SK-N-SH (cell line): ENCODE results near the gene KRT16. TPM values are rescaled to one million over a fixed set of nuclear protein-coding genes. Genes with fewer than 3 reads are reported as not detected.
A peak's percentile ranks its signal among the peaks of the same experiment; 100 is the strongest.

ENCODE experiments used
- CTCF ChIA-PET: fragments of 300-600, 350-600 bp; formaldehyde crosslinking; extraction: SDS; loops from one replicate; lab custom pipeline; 2021; lab: Yijun Ruan, JAX
- POLR2A ChIA-PET: fragments of 350-600 bp; sonication (Branson Sonifier 250); formaldehyde crosslinking; extraction: SDS; loops from one replicate; lab custom pipeline; 2020; ENCODE audit warnings: antibody characterized with exemption, inconsistent platforms; lab: Yijun Ruan, JAX
- DNase-seq: peaks from one replicate; pipeline ENCODE4 v3.0.0; 2012
- H2AFZ ChIP-seq: fragments of 200-600 bp; sonication (generic); 2 replicates; pipeline ENCODE4 v1.8.1; 2016; ENCODE audit warnings: antibody characterized with exemption, mild to moderate bottlenecking, low read depth
- H3F3A ChIP-seq: fragments of 200-600 bp; sonication (generic); replicated peaks from 2 replicates; pipeline ENCODE3; 2016; ENCODE audit warnings: antibody characterized with exemption, mild to moderate bottlenecking; ENCODE audit not compliant: insufficient read depth
- H3K27ac ChIP-seq, 2 experiments: fragments of 200-500 bp in 1 of 2; fragments of 200-600 bp in 1 of 2; sonication (Bioruptor generic) in 1 of 2; sonication (generic), shearing (Covaris generic) in 1 of 2; 2 replicates each; pipeline versions ENCODE4 v1.5.1 to v1.6.1; 2014 to 2016; ENCODE audit warnings: low read depth in 2 of 2, inconsistent platforms in 1 of 2, low read length in 1 of 2, mild to moderate bottlenecking in 1 of 2, mixed read lengths in 1 of 2
- H3K27me3 ChIP-seq: fragments of 200-600 bp; sonication (generic), shearing (Covaris generic); 2 replicates; pipeline ENCODE4 v1.6.1; 2016; ENCODE audit warnings: mixed run types; ENCODE audit not compliant: insufficient read depth
- H3K36me3 ChIP-seq, 2 experiments: fragments of 200-500 bp in 1 of 2; fragments of 200-600 bp in 1 of 2; sonication (Bioruptor generic) in 1 of 2; sonication (generic) in 1 of 2; replicated peaks in 1 of 2; 2 replicates each; pipeline versions ENCODE3 to v1.5.1; 2014 to 2016; ENCODE audit warnings: low read length in 1 of 2, mild to moderate bottlenecking in 1 of 2; ENCODE audit not compliant: insufficient read depth in 2 of 2, control insufficient read depth in 1 of 2
- H3K4me1 ChIP-seq, 2 experiments: fragments of 200-500 bp in 1 of 2; fragments of 200-600 bp in 1 of 2; sonication (Bioruptor generic) in 1 of 2; sonication (generic), shearing (Covaris generic) in 1 of 2; 2 replicates each; pipeline versions ENCODE4 v1.5.1 to v1.6.1; 2014 to 2016; ENCODE audit warnings: low read depth in 1 of 2, low read length in 1 of 2, mixed run types in 1 of 2; ENCODE audit not compliant: insufficient read depth in 2 of 2, control insufficient read depth in 1 of 2
- H3K4me2 ChIP-seq: fragments of 200-600 bp; sonication (generic), shearing (Covaris generic); 2 replicates; pipeline ENCODE4 v1.6.1; 2017; ENCODE audit warnings: mixed run types
- H3K4me3 ChIP-seq, 2 experiments: fragments of 200-500 bp in 1 of 2; fragments of 200-600 bp in 1 of 2; sonication (Bioruptor generic) in 1 of 2; sonication (generic), shearing (Covaris generic) in 1 of 2; 2 replicates each; pipeline versions ENCODE4 v1.5.1 to v1.8.1; 2014 to 2016; ENCODE audit warnings: low read depth in 2 of 2, inconsistent platforms in 1 of 2, low read length in 1 of 2, mild to moderate bottlenecking in 1 of 2, mixed read lengths in 1 of 2, moderate library complexity in 1 of 2
- H3K79me2 ChIP-seq: fragments of 200-600 bp; sonication (generic); 2 replicates; pipeline ENCODE4 v1.8.1; 2017; ENCODE audit warnings: mild to moderate bottlenecking; ENCODE audit not compliant: insufficient read depth
- H3K9ac ChIP-seq: fragments of 200-600 bp; sonication (generic); 2 replicates; pipeline ENCODE4 v1.6.1; 2017; ENCODE audit warnings: mixed run types
- H3K9me2 ChIP-seq: fragments of 200-600 bp; sonication (generic); 2 replicates; pipeline ENCODE4 v1.6.1; 2017; ENCODE audit warnings: mixed run types
- H3K9me3 ChIP-seq: fragments of 200-600 bp; sonication (generic); 2 replicates; pipeline ENCODE4 v1.6.1; 2017; ENCODE audit warnings: mixed run types, mild to moderate bottlenecking, moderate library complexity
- H4K20me1 ChIP-seq: fragments of 200-600 bp; sonication (generic); 2 replicates; pipeline ENCODE4 v1.6.1; 2017; ENCODE audit warnings: mild to moderate bottlenecking, mixed run types; ENCODE audit not compliant: insufficient read depth
- CHD2 ChIP-seq: fragments of 150-350 bp; IDR thresholded peaks from 2 replicates; pipeline ENCODE4 v1.6.1; 2018; ENCODE audit warnings: low read length; ENCODE audit not compliant: partially characterized antibody
- ELF1 ChIP-seq: IDR thresholded peaks from 2 replicates; pipeline ENCODE4 v1.4.0; 2012
- EP300 ChIP-seq, 2 experiments: IDR thresholded peaks; 2 replicates each; pipeline versions ENCODE4 v1.4.0 to v1.6.1; 2012; ENCODE audit warnings: borderline replicate concordance in 1 of 2, low read depth in 1 of 2, low read length in 1 of 2
- FOXM1 ChIP-seq: IDR thresholded peaks from 2 replicates; pipeline ENCODE4 v1.4.0; 2012; ENCODE audit warnings: low read depth, mild to moderate bottlenecking
- GATA2 ChIP-seq: sonication (generic); formaldehyde crosslinking; IDR thresholded peaks from 2 replicates; pipeline ENCODE4 v1.5.0; 2020; ENCODE audit warnings: mild to moderate bottlenecking, missing genetic modification reagents
- IRF3 ChIP-seq: fragments of 150-350 bp; IDR thresholded peaks from 2 replicates; pipeline ENCODE4 v1.6.1; 2016; ENCODE audit warnings: mild to moderate bottlenecking, low read depth, low read length
- MAX ChIP-seq: IDR thresholded peaks from 2 replicates; pipeline ENCODE4 v1.4.0; 2012; ENCODE audit warnings: low read depth
- MEF2A ChIP-seq: IDR thresholded peaks from 2 replicates; pipeline ENCODE4 v1.4.0; 2012; ENCODE audit warnings: low read depth, borderline replicate concordance
- MXI1 ChIP-seq: IDR thresholded peaks from 2 replicates; pipeline ENCODE4 v1.6.1; 2012; ENCODE audit warnings: mild to moderate bottlenecking, low read depth, low read length, improper control_type of control experiment
- PBX3 ChIP-seq: IDR thresholded peaks from 2 replicates; pipeline ENCODE4; 2012
- RAD21 ChIP-seq: IDR thresholded peaks from 2 replicates; pipeline ENCODE4 v1.6.1; 2012; ENCODE audit warnings: mild to moderate bottlenecking, low read length
- RCOR1 ChIP-seq: fragments of 150-350 bp; IDR thresholded peaks from 2 replicates; pipeline ENCODE4 v1.6.1; 2017; ENCODE audit warnings: antibody characterized with exemption, low read length
- REST ChIP-seq: IDR thresholded peaks from 2 replicates; pipeline ENCODE4 v1.6.1; 2012; ENCODE audit warnings: mild to moderate bottlenecking, low read depth, low read length, moderate library complexity
- RFX5 ChIP-seq: IDR thresholded peaks from 2 replicates; pipeline ENCODE4 v1.6.1; 2012; ENCODE audit warnings: mild to moderate bottlenecking, improper control_type of control experiment, low read length
- RXRA ChIP-seq: IDR thresholded peaks from 2 replicates; pipeline ENCODE4 v1.4.0; 2012; ENCODE audit warnings: low read depth, mild to moderate bottlenecking, borderline replicate concordance
- SIN3A ChIP-seq: IDR thresholded peaks from 2 replicates; pipeline ENCODE4 v1.6.1; 2012; ENCODE audit warnings: low read depth, mild to moderate bottlenecking, low read length, moderate library complexity, borderline replicate concordance
- SMC3 ChIP-seq: IDR thresholded peaks from 2 replicates; pipeline ENCODE4 v1.6.1; 2012; ENCODE audit warnings: low read depth, low read length, improper control_type of control experiment
- TAF1 ChIP-seq: IDR thresholded peaks from 2 replicates; pipeline ENCODE4 v1.6.1; 2012; ENCODE audit warnings: low read depth, mild to moderate bottlenecking, low read length, moderate library complexity, borderline replicate concordance
- USF1 ChIP-seq: IDR thresholded peaks from 2 replicates; pipeline ENCODE4 v1.4.0; 2012; ENCODE audit warnings: low read depth, borderline replicate concordance
- USF2 ChIP-seq: fragments of 150-350 bp; IDR thresholded peaks from 2 replicates; pipeline ENCODE4 v1.6.1; 2017; ENCODE audit warnings: antibody characterized with exemption, low read length, low read depth, borderline replicate concordance
- YY1 ChIP-seq: IDR thresholded peaks from 2 replicates; pipeline ENCODE4 v1.4.0; 2012; ENCODE audit warnings: low read depth, mild to moderate bottlenecking
- ZBTB33 ChIP-seq: IDR thresholded peaks from 2 replicates; pipeline ENCODE4 v1.4.0; 2012; ENCODE audit warnings: low read depth, borderline replicate concordance
- WGBS: methylation state at CpG from one replicate; pipeline ENCODE4 v1.1.6; 2017; ENCODE audit warnings: low lambda C conversion rate; 5-methylcytosine and 5-hydroxymethylcytosine counted together
- polyA plus RNA-seq, 3 experiments: library from polyadenylated mRNA; depleted of rRNA; stranded (reverse); fragments of >200 nt; gene quantifications; 2 replicates each; pipeline ENCODE4 v1.2.3, GENCODE V29; 2012

The KRT16 gene
- polyA plus RNA-seq, 1 of the 3 experiments (the other 2 are of a cell fraction), result not detected

GRCh38 chr17:41579484-41580243, 32.9 kb downstream of the KRT16 start:
- Histone ChIP-seq H3K4me1 (peaks cover 0 to 3% of the 10 kb centered on the region in 2 experiments; a peak in 1 of 4 replicates), H3K4me2 (no peak overlapping the region), H3K4me3 (no peak overlapping the region), H4K20me1 (no peaks in the 10 kb centered on the region), H3K9me2 (no peaks in the 10 kb centered on the region), H3K9ac (no peak overlapping the region), H3K27ac (no peak overlapping the region), H3K36me3 (no peaks in the 10 kb centered on the region), H3K27me3 (no peaks in the 10 kb centered on the region; the same call in 1 of the 2 replicates), H3K79me2 (no peaks in the 10 kb centered on the region), H3F3A (no peaks in the 10 kb centered on the region), H2AFZ (no peak overlapping the region), H3K9me3 (no peaks in the 10 kb centered on the region)
- DNase-seq, result peak; percentile 90
- ChIA-PET POLR2A (interaction anchor here (1.1 kb wide), 1 partner anchor 69 kb away, joined by 3 read pairs; no protein-coding TSS in a partner anchor), CTCF (interaction anchor here (0.5 to 2.7 kb wide), 21 partner anchors 8 to 761 kb away, joined by 3 to 57 read pairs (median 5); no protein-coding TSS in a partner anchor)
- 47% methylated on average over 13 of the region's 18 CpGs for WGBS
- TF ChIP-seq RXRA (no peak), SMC3 (peak; percentile 66), TAF1 (no peak), SIN3A (no peak), REST (no peak), RCOR1 (no peak), MEF2A (no peak), FOXM1 (no peak), PBX3 (no peak), MAX (no peak), USF2 (peak; percentile 23; the same call in 1 of the 2 replicates), RAD21 (peak; percentile 75), YY1 (no peak), ZBTB33 (no peak), USF1 (peak; percentile 54; the same call in 1 of the 2 replicates), IRF3 (no peak), MXI1 (no peak), ELF1 (no peak), CHD2 (no peak), RFX5 (no peak), EP300 (IDR thresholded peaks at IDR 0.05; ENCODE audit: borderline replicate concordance in 1 of 2, low read depth in 1 of 2, low read length in 1 of 2) (no peak), GATA2 (CRISPR knock-in tag) (no peak)
